Measurements from ENCODE around the gene CYP27C1.
"Not testable (repeated sequence)": the region's sequence is repeated elsewhere in the genome, so short reads cannot be mapped to it uniquely, and the experiment has no call there.

The CYP27C1 gene

GRCh38 chr2:127173057-127173456 lies 47.0 kb downstream of the CYP27C1 start:
- Histone ChIP-seq H3K4me1 (peaks cover 25% of the 10 kb centered on the region), H3K36me3 (no peaks in the 10 kb centered on the region), H3K4me2 (no peak overlapping the region), H3K27me3 (no peaks in the 10 kb centered on the region), H3K9ac (no peak overlapping the region), H3K4me3 (no peak overlapping the region), H3K9me3 (no peaks in the 10 kb centered on the region), H4K20me1 (no peaks in the 10 kb centered on the region), H3K27ac (no peak overlapping the region)
- TF ChIP-seq Cebpa-rat (IDR thresholded peaks at IDR 0.05), result no peak

DNA sequence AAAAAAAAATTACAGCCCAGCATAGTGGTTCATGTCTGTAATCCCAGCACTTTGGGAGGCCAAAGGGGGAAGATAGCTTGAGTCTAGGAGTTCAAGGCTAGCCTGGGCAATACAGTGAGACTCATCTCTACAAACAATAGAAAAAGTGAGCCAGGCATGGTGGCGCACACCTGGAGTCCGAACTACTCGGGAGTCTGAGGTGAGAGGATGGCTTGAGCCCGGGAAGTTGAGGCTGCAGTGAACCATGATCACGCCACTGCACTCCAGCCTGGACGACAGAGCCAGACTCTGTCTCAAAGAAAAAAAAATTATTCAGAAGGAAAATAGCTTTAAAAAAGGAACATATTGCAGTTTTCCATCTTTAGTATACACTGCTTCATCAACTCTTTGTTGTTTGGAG lies 47.8 kb downstream of the CYP27C1 start:
- Histone ChIP-seq H3K9me3 (no peaks in the 10 kb centered on the region), H3K4me2 (no peak overlapping the region), H3K9ac (no peak overlapping the region), H3K36me3 (no peaks in the 10 kb centered on the region), H3K4me1 (peaks cover 25% of the 10 kb centered on the region), H3K27me3 (no peaks in the 10 kb centered on the region), H4K20me1 (no peaks in the 10 kb centered on the region), H3K27ac (no peak overlapping the region), H3K4me3 (no peak overlapping the region)
- TF ChIP-seq Cebpa-rat (IDR thresholded peaks at IDR 0.05), result no peak

DNA sequence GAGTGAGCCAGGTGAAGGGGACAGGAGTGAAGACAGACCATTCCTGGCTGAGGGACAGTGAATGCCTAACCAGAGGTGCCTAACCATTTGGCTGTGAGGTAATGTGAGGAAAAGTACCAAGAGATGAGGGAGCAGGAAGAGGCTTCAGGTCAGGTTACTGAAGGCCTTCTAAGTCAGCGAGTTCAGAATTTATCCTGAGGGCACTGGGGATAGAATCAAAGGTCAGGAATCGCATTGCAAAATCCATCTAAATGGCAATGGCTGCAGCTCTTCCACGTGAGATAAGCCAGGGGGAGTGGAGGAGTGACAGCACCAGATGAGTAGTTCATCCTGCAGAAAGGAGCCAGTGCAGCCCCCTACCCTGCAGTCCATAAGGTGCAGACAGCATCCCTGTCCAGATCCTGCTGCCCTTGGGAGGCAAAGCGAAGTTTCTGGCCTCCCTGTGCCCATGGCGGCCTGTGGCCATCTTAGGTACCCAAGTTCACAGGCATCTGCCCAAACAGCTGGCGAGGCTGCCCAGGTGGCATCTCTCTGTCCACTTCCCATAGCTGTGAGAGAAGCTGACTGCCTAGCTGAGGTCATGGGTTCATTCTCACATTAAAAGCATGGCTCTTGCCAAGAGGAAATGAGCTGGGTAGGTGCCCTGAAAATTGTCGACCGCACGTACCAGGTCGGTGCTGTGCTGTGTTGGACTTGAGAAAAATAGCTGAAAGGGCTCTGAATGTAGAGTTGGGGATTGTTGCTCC lies 49.5 kb downstream of the CYP27C1 start:
- H3K4me2 ChIP-seq, result no peak overlapping the region
- H3K9me3 ChIP-seq, result no peaks in the 10 kb centered on the region
- TF ChIP-seq Cebpa-rat (IDR thresholded peaks at IDR 0.05), result no peak

DNA sequence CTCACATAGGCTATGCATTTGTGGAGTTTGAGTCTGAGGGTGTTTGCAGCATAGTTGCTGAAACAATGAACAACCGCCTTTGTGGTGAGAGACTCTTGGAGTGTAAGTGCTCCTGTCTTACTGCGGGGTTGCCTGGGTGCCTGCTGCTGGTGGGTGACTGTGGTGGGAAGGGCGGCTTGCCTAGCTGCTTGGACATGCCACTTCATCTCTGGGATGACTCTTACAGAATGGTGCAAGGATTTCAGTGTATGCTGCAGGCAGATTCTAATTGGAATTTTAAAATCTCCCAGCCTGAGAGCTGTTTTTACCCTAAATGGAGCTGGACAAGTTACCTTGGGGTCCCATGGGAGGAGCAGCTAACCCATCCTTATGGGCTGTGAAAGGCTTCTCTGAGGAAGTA lies 50.1 kb downstream of the CYP27C1 start:
- peaks cover 20% of the 10 kb centered on the region for H3K4me1 ChIP-seq
- TF ChIP-seq Cebpa-rat (IDR thresholded peaks at IDR 0.05), result no peak
- no peak overlapping the region for H3K27ac ChIP-seq
- no peaks in the 10 kb centered on the region for H3K27me3 ChIP-seq
- H3K9me3 ChIP-seq, result no peaks in the 10 kb centered on the region
- no peaks in the 10 kb centered on the region for H4K20me1 ChIP-seq
- no peaks in the 10 kb centered on the region for H3K36me3 ChIP-seq
- H3K4me2 ChIP-seq, result no peak overlapping the region
- H3K4me3 ChIP-seq, result no peak overlapping the region
- H3K9ac ChIP-seq, result no peak overlapping the region

More for the DNA sequence above, 49.5 kb downstream of the CYP27C1 start:
- no peak overlapping the region for H3K27ac ChIP-seq
- no peak overlapping the region for H3K9ac ChIP-seq
- H3K27me3 ChIP-seq, result no peaks in the 10 kb centered on the region
- peaks cover 20% of the 10 kb centered on the region for H3K4me1 ChIP-seq
- H3K4me3 ChIP-seq, result no peak overlapping the region
- H3K36me3 ChIP-seq, result no peaks in the 10 kb centered on the region
- H4K20me1 ChIP-seq, result no peaks in the 10 kb centered on the region

DNA sequence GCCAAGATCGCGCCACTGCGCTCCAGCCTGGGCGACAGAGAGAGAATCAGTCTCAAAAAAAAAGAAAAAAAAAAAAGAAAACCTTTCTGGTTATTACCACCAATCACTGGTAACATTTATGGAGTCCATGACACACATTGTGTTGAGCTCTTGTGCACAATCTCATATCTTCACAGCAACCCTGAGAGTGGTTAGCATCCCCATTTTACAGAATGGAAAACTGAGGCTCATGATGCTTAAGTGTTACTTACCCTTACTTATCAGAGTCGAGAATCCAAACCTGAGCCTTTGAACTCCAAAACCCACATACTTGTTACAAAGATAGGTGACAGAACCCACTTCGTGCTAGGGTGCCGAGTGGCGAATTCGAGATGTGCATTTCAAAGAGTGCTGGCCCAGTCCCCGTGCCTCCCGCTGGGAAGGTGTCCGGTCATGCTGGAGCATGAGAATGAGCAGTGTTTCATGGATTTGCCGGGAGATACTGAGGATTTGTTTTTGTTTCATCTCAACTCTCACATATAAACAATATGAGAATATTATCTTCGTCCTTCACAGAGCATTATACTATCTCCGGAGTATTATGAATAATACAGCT lies 50.9 kb downstream of the CYP27C1 start:
- Histone ChIP-seq H3K4me3 (no peak overlapping the region), H3K4me1 (peaks cover 16% of the 10 kb centered on the region), H3K27me3 (no peaks in the 10 kb centered on the region), H3K36me3 (no peaks in the 10 kb centered on the region), H3K27ac (no peak overlapping the region), H3K4me2 (no peak overlapping the region), H3K9me3 (no peaks in the 10 kb centered on the region), H4K20me1 (no peaks in the 10 kb centered on the region), H3K9ac (no peak overlapping the region)
- no peak for TF ChIP-seq Cebpa-rat (IDR thresholded peaks at IDR 0.05)

GRCh38 chr2:127166231-127166860 lies 53.8 kb downstream of the CYP27C1 start:
- no peak for TF ChIP-seq Cebpa-rat (IDR thresholded peaks at IDR 0.05)
- no peak overlapping the region for H3K9ac ChIP-seq
- H3K4me3 ChIP-seq, result no peak overlapping the region
- H4K20me1 ChIP-seq, result no peaks in the 10 kb centered on the region
- H3K36me3 ChIP-seq, result no peaks in the 10 kb centered on the region
- no peaks in the 10 kb centered on the region for H3K9me3 ChIP-seq
- no peaks in the 10 kb centered on the region for H3K27me3 ChIP-seq
- H3K4me1 ChIP-seq, result peaks cover 21% of the 10 kb centered on the region
- no peak overlapping the region for H3K4me2 ChIP-seq
- H3K27ac ChIP-seq, result no peak overlapping the region

DNA sequence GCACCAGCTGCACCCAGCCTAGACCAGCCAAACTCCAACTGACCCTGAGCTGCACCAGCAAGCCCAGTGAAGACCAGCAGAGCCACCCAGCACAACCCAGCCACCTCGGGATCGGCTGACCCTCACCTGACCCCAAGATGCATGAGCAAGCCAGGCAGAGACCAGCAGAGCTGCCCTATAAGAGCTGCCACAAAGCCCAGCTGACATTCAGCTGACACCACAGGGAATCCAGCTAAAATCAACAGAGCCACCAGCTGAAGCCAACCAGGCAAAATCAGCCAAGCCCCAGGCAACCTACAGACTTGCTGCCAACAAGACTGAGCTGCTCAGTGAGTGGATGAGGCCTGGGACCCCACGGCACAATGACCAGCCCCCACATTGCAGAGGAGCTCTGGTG lies 54.6 kb downstream of the CYP27C1 start:
- Histone ChIP-seq H3K4me2 (peak overlapping the region; percentile 55; the same call in 1 of the 2 replicates), H3K9me3 (no peaks in the 10 kb centered on the region), H3K27me3 (no peaks in the 10 kb centered on the region), H4K20me1 (no peaks in the 10 kb centered on the region), H3K4me3 (no peak overlapping the region), H3K9ac (peak overlapping the region; percentile 22; the same call in 1 of the 2 replicates), H3K4me1 (peaks cover 26% of the 10 kb centered on the region), H3K27ac (peak overlapping the region; percentile 44), H3K36me3 (no peaks in the 10 kb centered on the region)
- no peak for TF ChIP-seq Cebpa-rat (IDR thresholded peaks at IDR 0.05)

DNA sequence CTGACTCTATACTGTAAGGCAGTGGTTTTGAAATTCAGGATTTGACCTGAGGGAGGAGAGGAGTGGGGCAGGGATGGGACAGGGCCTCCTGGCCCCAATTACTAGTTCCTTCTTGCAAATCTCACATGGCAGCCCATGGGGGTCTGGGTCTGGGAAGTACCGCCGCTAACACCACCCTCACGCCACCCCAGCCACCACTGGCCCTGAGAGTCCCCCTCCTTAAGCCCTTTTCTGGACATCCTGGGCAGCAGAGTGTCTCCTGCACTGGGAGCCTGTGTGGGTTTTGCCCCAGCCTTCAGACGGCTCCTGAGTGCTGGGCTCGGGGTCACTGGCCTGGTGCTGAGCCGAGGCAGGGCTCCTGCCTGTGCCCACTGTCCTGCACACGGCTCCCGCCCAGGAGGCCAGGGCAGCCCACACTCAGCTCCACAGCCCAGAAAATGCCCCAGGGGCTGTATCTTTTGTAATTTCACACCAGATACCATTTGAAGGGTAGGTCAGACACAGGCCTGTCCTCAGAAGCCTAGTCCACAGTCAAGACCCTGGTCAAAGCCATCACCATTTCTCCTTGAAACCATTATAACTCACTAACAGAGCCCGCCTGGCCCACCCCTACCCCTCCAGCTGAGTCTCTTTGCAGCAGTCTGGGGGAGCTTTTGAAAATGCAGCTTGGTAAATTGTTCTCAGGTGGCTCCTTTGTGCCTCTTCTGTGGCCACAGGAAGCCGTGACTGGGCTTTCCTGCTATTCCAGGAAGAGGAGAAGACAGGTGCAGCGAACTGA lies 55.1 kb downstream of the CYP27C1 start:
- peak overlapping the region; percentile 44 for H3K27ac ChIP-seq
- TF ChIP-seq Cebpa-rat (IDR thresholded peaks at IDR 0.05), result no peak
- H3K9me3 ChIP-seq, result no peaks in the 10 kb centered on the region
- H3K27me3 ChIP-seq, result no peaks in the 10 kb centered on the region
- no peak overlapping the region for H3K4me3 ChIP-seq
- H3K4me2 ChIP-seq, result peak overlapping the region; percentile 55; the same call in 1 of the 2 replicates
- peak overlapping the region; percentile 22; the same call in 1 of the 2 replicates for H3K9ac ChIP-seq
- H3K4me1 ChIP-seq, result peaks cover 26% of the 10 kb centered on the region
- H3K36me3 ChIP-seq, result no peaks in the 10 kb centered on the region
- H4K20me1 ChIP-seq, result no peaks in the 10 kb centered on the region

DNA sequence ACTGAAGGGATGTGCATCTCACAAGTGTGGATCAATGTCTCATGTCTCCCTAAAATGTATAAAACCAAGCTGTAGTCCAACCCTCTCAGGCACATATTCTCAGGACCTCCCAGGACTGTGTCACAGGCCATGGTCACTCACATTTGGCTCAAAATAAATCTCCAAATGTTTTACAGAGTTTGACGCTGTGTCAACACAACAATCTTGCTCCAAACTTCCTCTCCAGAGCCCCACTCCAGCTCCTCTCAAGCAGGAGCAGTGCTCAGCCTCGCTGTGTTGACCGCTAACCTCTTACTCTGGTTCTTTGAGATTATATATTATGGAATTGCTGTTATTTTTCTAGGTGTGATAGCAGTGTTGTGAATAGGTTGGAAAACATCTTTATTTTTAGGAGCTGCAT lies 56.2 kb downstream of the CYP27C1 start:
- H3K36me3 ChIP-seq, result no peaks in the 10 kb centered on the region
- no peaks in the 10 kb centered on the region for H3K9me3 ChIP-seq
- H3K27ac ChIP-seq, result no peak overlapping the region
- TF ChIP-seq Cebpa-rat (IDR thresholded peaks at IDR 0.05), result no peak
- no peaks in the 10 kb centered on the region for H3K27me3 ChIP-seq
- no peak overlapping the region for H3K9ac ChIP-seq
- no peak overlapping the region for H3K4me2 ChIP-seq
- H3K4me1 ChIP-seq, result peaks cover 34% of the 10 kb centered on the region
- no peaks in the 10 kb centered on the region for H4K20me1 ChIP-seq
- no peak overlapping the region for H3K4me3 ChIP-seq

DNA sequence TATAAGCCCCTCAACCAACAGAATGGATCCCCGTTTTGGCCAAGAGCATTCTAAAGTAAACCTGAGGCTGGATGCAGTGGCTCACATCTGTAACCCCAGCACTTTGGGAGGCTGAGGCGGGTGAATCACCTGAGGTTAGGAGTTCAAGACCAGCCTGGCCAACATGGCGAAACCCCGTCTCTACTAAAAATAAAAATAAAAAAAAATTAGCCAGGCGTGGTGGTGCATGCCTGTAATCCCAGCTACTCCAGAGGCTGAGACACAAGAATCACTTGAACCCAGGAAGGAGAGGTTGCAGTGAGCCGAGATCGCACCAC lies 57.1 kb downstream of the CYP27C1 start:
- H3K27me3 ChIP-seq, H3K4me2 ChIP-seq, H4K20me1 ChIP-seq, H3K9me3 ChIP-seq, H3K36me3 ChIP-seq, H3K9ac ChIP-seq, H3K4me3 ChIP-seq, H3K27ac ChIP-seq: not testable (repeated sequence)
- peaks cover 42% of the 10 kb centered on the region for H3K4me1 ChIP-seq
